Nephron progenitor cell (in vitro differentiated cells): ENCODE measurements around the gene ERN2.
A peak's percentile ranks its signal among the peaks of the same experiment; 100 is the strongest.

Experiments used
- DNase-seq: peaks from one replicate; pipeline ENCODE4 v3.0.0; 2021
- H3K27ac Mint-ChIP-seq: 2 replicates; pipeline ENCODE4 v1.8.0; 2021; ENCODE audit warnings: mild to moderate bottlenecking, moderate library complexity, mixed read lengths
- H3K27me3 Mint-ChIP-seq: 2 replicates; pipeline ENCODE4 v1.8.0; 2021; ENCODE audit warnings: mild to moderate bottlenecking, low read depth, mixed read lengths; ENCODE audit not compliant: poor library complexity
- H3K36me3 Mint-ChIP-seq: 2 replicates; pipeline ENCODE4 v1.8.0; 2021; ENCODE audit warnings: low read depth, mixed read lengths
- H3K4me1 Mint-ChIP-seq: 2 replicates; pipeline ENCODE4 v1.8.0; 2021; ENCODE audit warnings: mixed read lengths
- H3K4me3 Mint-ChIP-seq: 2 replicates; pipeline ENCODE4 v1.8.0; 2021; ENCODE audit warnings: mild to moderate bottlenecking, moderate library complexity, mixed read lengths
- H3K9me3 Mint-ChIP-seq: 2 replicates; pipeline ENCODE4 v1.8.0; 2021; ENCODE audit warnings: mild to moderate bottlenecking, moderate library complexity, mixed read lengths
- CTCF ChIP-seq: fragments of 200-600 bp; sonication (generic); IDR thresholded peaks from 2 replicates; pipeline ENCODE4 v1.5.0; 2021; ENCODE audit warnings: antibody characterized with exemption

Gene ERN2

GRCh38 chr16:23650674-23651416 is 62.2 kb downstream of the ERN2 start:
- no peak overlapping the region for H3K4me3 Mint-ChIP-seq
- no peak for TF ChIP-seq CTCF
- H3K27me3 Mint-ChIP-seq = no peaks in the 10 kb centered on the region
- peaks cover 12% of the 10 kb centered on the region for H3K9me3 Mint-ChIP-seq
- no peaks in the 10 kb centered on the region for H3K4me1 Mint-ChIP-seq
- peak overlapping the region; percentile 8 for H3K27ac Mint-ChIP-seq
- peaks cover 70% of the 10 kb centered on the region for H3K36me3 Mint-ChIP-seq
- no peak for DNase-seq

GRCh38 chr16:23642246-23642774 is 70.7 kb downstream of the ERN2 start:
- TF ChIP-seq CTCF = no peak
- H3K4me1 Mint-ChIP-seq = peaks cover 29% of the 10 kb centered on the region

GRCh38 chr16:23640931-23641765 is 71.9 kb downstream of the ERN2 start, which contains the start of the genes DCTN5 and PALB2:
Gene DCTN5, plus strand, starts transcription at chr16:23641466. Its CDS starts 77 bp downstream, at chr16:23641543.
Gene PALB2, minus strand, starts transcription at chr16:23641310. Its CDS starts 153 bp downstream, at chr16:23641157.
- TF ChIP-seq CTCF = no peak
- peaks cover 27% of the 10 kb centered on the region for H3K36me3 Mint-ChIP-seq
- peaks cover 29% of the 10 kb centered on the region for H3K4me1 Mint-ChIP-seq
- no peaks in the 10 kb centered on the region for H3K27me3 Mint-ChIP-seq
- peak within 1 kb of the TSS; percentile 99 for H3K27ac Mint-ChIP-seq
- H3K9me3 Mint-ChIP-seq = peaks cover 4% of the 10 kb centered on the region
- peak; percentile 88 for DNase-seq
- peak within 1 kb of the TSS; percentile 99 for H3K4me3 Mint-ChIP-seq

More at GRCh38 chr16:23642246-23642774, 70.7 kb downstream of the ERN2 start:
- H3K27me3 Mint-ChIP-seq = no peaks in the 10 kb centered on the region
- peaks cover 13% of the 10 kb centered on the region for H3K9me3 Mint-ChIP-seq
- peak overlapping the region; percentile 99 for H3K27ac Mint-ChIP-seq
- H3K36me3 Mint-ChIP-seq = peaks cover 33% of the 10 kb centered on the region
- no peak for DNase-seq
- H3K4me3 Mint-ChIP-seq = peak overlapping the region; percentile 99

- Mint-ChIP-seq H3K9me3 (no peaks in the 10 kb centered on the region), H3K27ac (peak overlapping the region; percentile 99), H3K36me3 (peaks cover 27% of the 10 kb centered on the region), H3K4me1 (peaks cover 29% of the 10 kb centered on the region), H3K27me3 (no peaks in the 10 kb centered on the region), H3K4me3 (peak overlapping the region; percentile 99)
- DNase-seq = no peak
- no peak for TF ChIP-seq CTCF
Observed at GRCh38 chr16:23640615-23640930, 72.4 kb downstream of the ERN2 start.
